NCI-H187 (cell line): ENCODE results near the gene SLC17A9.
"Not testable (repeated sequence)": the region's sequence is repeated elsewhere in the genome, so short reads cannot be mapped to it uniquely, and the experiment has no call there.

Experiments
- DNase-seq, 2 experiments: peaks; one replicate each; lab custom pipeline; 2025; lab: John Stamatoyannopoulos, UW

Gene SLC17A9

GRCh38 chr20:62920039-62920645, 32.4 kb upstream of the SLC17A9 start:
- DNase-seq, result no peak

DNA sequence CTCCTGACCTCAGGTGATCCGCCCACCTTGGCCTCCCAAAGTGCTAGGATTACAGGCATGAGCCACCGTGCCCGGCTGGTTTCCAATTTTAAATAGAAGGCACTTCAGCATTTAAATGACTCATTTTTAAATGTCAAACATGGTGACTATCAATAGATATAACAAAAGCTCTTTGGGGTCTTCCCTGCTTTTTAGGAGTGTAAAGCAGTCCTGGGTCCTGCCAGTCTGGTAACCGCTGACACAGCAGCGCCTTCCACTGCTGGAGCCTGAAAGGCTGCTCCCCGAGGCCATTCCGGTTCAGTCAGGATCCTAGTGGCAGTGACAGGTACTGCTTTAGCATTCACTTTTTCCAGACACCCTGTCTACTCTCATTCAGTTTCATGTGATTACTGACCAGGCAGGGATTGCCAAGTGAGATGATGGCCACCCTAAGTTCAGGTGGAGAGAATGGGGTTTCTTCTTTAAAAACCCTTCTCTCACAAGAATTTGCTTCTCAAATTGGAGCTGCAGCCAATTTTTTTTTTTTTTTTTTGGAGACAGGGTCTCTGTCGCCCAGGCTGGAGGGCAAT, 31.3 kb upstream of the SLC17A9 start:
- peak; percentile 16 to 47 for DNase-seq

DNA sequence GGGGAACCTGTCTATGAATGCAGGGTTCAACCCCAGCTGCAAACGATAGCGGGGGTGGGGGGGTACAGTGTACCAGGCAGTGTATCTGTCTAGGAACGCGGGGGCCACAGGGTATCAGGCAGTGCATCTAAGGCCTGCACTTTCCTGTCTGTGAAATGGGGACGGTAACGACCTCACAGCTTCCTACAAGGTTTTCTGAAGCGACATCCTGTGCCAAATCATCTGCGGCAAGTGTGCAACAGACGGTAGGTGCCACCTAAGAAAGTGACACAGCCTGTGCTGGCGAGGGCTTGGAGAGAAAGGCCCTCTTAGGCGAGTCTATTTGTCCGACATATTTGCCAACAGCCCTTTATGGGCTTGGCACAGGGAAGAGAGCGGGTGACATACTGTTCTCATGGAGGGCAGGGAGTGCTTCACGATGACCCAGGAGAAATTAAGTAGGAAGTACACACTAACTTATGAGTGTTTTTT, 30.0 kb upstream of the SLC17A9 start:
- DNase-seq, result no peak

- not testable (repeated sequence) for DNase-seq
Observed at GRCh38 chr20:62923059-62923668, 29.3 kb upstream of the SLC17A9 start.

- no peak for DNase-seq
Observed at GRCh38 chr20:62923669-62924441, 28.7 kb upstream of the SLC17A9 start.

DNA sequence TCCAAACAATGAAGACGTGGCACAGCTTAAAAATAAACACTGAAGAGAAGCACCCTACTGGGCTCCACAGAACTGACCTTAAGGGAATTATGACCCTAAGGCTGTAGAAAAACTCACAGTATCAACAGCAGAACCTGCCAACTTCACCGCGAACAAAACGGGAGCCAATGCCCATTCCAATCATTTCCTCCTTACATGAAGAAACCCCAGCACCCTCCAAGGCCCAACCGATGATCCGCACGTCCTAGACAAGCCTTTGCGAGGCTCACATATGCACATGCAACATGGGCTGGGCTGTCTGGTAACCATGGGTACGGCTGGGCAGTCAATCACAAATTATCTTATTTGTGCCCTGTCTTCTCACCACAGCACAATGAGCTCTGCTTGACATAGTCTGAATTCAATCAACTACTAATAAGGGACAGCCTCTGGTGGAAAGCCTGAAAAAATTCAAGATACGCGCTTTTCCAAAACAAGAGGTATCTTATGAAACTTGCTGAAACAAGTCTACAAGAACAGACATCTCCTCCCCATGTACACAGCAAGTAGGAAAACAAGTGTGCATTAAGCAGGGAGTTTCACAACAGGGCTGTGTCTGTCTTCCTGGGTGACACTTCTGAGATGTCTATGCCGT, 27.9 kb upstream of the SLC17A9 start:
- DNase-seq, result no peak

- DNase-seq, result no peak
Observed at GRCh38 chr20:62925076-62925419, 27.5 kb upstream of the SLC17A9 start.

DNA sequence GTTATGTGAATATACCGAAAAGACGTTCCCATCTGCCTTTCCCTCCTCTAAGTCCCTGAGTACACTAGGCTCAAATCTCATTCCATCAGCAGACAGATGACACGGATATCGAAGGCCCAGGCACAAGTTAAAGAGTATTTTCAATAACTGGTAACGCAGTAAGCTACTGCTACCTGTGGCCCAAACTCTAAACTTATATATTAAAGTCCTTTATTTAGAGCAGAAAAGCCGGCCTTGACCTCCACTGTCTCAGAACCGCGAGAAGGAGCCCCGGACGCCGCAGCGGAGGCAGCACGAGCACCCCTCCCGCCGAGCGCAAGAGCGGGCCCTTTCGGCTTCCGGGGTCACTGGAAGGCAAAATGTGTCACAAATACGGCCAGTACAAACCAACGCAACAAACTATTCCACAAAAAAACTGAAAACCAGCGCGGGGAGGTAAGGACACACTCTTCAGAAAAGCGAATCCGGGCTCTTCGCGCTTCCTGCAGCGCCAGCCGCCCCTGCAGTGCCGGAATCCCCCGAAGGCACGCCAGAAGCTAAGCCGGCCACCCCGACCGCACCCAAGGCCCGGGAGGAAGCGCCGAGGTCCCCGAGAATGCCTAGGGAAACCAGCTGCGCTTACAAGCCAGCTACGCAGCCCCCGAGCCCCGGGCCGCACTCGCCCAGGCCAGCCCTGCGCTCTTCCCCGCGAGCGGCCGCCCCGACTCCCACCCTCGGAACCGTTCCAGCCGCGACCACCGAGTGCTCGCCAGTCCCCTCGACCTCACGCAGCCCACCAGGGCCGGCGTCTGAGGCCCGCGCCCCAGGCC, 26.9 kb upstream of the SLC17A9 start:
- no peak for DNase-seq

- DNase-seq, result peak; percentile 70 to 86
Observed at GRCh38 chr20:62926229-62927127, 26.0 kb upstream of the SLC17A9 start, which contains the start of gene DIDO1. DIDO1 (minus strand) TSS chr20:62926505.

DNA sequence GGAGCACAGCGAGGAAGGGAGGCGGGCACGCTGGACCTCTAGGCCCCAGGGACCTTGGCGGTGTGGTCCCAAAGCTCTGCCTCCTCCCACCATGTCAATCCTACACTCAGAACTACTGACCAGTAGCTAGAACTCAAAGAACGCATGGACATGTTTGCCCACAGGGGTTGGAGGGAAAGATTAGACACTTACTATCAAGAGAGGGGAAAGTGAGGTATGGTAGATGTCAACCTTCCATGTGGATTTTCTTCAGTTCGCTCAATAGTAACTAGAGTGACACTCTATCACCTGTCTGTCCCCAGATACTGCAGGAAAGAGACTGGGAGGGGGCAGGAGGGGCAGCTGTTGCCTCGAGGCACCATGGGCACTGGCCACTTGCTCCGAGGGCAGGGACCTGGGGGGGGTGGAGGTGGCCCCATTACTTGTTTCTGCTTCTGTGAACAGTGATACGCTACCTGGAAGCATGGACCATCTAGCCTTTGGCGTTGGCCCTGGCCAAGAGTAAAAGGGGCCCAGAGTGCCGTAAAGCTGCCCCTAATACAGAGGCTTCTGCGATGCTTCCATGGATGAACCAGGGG, 25.3 kb upstream of the SLC17A9 start:
- no peak for DNase-seq

DNA sequence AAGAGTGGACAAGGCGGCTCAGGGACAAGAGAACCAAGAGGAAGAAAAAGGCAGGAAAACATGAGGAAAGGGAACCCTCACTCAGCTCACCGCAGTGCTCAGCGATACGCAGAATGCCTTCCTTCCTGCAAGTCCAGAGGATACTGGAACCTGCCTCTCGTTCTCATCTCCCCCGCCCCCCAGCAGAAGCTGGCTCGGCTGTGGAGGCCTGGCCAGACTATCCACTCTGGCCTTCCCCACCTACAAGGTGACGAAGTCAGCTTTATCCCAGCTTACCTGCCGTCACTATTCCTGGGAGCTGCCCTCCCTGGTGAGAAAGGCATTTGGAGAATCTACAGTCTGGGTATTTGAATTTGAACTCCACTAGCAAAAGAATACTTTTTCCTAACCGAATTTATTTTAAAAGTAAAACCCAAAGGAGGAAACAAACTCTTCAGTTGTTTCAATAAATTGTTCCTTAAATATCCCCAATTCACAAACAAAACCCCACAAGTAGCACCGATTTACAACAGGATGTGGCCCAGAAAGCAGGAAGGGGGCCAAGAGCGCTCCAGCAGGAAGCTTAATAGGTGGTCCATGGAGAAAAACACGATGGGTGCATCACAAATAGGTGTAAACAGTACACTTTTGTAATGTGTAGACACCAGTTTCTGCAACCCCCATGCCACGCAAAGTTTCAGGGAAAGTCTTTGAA, 24.1 kb upstream of the SLC17A9 start:
- DNase-seq, result no peak

GRCh38 chr20:62929051-62929538, 23.4 kb upstream of the SLC17A9 start:
- no peak for DNase-seq

DNA sequence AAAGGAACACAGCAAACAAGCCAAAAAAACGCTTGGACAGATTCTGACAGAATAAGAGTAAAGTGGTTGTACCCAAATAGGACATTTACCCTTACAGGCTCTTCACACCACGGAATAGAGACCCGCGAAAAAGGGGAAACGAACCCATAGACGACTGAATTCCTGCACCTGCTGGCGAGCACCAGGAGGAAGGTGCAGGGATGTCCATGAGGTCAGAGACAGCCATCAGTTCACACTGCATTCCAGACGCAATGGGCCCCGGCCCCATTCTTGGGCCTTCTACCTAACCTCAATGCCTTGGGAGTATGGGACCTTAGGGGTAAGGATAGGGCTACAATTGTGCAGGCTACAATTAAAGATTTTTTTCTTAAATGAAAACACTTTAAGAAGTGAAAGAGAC, 21.0 kb upstream of the SLC17A9 start:
- DNase-seq, result no peak

DNA sequence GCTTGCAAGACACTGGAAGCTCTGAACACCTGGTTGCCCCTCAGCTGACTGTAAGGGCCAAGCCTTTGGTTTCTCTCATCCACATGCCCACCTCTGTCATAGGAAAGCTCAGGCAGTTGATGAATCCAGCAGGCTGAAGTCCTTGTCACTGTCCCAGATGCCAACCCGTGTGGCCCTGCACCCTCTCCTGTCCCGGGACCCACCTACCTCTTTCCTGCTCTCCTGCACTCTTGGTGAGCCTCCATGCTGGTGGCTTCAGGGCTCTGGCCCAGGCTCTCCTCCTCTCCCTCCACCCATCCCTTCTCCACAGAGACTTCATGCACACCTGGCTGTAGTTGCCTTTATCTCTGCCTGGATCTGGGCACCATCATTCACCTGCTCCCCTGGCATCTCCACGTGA, 18.5 kb upstream of the SLC17A9 start:
- no peak for DNase-seq

DNA sequence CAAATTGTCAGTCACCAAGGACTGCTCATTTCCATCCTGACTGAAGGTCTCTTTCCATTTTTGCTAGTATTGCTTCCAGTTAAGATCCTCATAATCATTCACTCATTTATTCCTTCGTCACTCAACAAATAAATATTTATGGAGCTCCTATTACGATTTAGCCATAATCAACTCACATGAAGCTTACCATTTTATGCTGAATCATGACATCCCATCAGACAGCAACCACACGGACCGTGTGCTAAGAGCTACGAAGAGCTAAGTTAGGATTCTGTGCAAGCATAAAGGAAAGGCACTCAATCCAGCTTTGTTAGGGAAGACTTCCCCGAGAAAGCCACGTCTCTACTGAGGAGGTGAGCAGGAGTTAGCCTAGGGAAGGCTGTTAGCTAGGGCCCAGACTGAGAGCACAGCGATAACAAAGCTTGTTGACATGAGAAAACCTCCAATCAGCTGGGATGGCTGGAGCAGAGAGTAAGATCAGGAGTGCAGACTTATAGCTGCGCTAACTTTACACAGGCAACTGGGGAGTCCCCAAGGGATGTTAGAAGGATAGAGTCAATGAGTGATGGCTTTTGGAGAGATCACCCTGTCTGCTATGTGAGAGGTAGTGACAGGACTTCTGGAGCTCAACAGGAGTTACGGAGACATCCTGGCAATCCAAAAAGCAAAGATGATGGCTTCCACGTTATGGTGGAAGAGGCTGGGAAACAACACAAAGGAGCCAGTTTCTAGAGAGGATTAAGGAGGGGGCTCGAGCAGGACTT, 17.1 kb upstream of the SLC17A9 start:
- DNase-seq, result no peak

DNA sequence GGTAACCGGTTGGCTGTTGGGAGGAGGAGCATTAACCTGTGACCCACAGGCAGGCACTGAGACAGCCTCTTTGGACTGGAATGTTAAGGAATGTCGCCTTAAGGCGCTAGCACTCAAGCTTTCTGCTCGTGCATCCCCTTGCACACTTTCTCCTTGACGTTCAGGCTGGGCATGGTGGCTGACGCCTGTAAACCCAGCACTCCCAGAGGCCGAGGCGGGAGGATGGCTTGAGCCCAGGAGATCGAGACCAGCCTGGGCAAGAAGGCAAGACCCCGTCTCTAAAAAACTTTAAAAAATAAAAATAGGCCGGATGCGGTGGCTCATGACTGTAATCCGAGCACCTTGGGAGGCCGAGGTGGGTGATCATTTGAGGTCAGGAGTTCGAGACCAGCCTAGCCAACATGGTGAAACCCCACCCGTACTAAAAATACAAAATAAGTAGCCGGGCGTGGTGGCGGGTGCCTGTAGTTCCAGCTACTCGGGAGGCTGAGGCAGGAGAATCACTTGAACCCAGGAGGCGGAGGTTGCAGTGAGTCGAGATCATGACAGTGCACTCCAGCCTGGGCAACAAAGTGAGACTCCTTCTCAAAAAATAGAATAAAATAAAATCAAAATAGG, 16.4 kb upstream of the SLC17A9 start:
- no peak for DNase-seq

- DNase-seq, result peak; percentile 89 to 91
Observed at GRCh38 chr20:62937268-62938104, 15.0 kb upstream of the SLC17A9 start.
